GM12874 (cell line): ENCODE data around the gene SV2A.

ENCODE experiments used
- CTCF ChIP-seq: IDR thresholded peaks from 2 replicates; pipeline ENCODE4 v1.5.1; 2011; ENCODE audit warnings: low read depth, mild to moderate bottlenecking, control low read depth, low read length, moderate library complexity; ENCODE audit not compliant: insufficient read depth

Gene SV2A

DNA sequence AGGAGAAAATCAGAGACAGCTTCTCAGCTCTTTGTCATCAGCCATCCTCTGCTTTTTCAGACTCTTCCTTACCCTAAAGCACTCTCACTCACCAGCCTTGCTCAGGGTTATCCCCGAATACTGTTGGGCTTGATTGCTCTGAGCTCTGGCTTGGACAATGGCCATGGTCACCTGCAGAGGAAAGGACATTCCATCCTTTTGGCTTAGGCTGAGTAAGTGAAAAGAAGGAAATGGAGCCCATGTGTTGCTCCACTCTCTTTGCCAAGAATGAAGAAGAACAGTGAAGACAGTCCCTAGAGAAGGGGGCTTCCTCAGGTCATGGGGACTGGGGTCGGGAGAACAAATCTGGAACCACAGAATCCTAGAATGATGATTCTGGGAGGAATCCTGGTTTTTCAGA lies 16.7 kb upstream of the SV2A start:
- TF ChIP-seq CTCF: no peak

GRCh38 chr1:149933208-149933607 lies 15.6 kb upstream of the SV2A start:
- no peak for TF ChIP-seq CTCF

DNA sequence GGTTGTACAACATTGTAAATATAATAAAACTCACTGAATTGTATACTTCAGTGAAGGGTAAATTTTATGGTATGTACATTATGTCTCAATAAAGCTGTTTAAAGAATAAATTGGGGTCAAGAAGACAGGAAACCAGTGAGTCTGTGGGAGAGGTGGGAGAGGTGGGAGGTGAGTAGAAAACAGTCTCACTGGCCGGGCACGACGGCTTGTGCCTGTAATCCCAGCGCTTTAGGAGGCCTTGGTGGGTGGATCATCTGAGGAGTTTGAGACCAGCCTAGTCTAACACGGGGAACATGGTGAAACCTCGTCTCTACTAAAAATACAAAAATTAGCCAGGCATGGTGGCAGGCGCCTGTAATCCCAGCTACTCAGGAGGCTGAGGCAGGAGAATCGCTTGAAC lies 14.8 kb upstream of the SV2A start:
- no peak for TF ChIP-seq CTCF

DNA sequence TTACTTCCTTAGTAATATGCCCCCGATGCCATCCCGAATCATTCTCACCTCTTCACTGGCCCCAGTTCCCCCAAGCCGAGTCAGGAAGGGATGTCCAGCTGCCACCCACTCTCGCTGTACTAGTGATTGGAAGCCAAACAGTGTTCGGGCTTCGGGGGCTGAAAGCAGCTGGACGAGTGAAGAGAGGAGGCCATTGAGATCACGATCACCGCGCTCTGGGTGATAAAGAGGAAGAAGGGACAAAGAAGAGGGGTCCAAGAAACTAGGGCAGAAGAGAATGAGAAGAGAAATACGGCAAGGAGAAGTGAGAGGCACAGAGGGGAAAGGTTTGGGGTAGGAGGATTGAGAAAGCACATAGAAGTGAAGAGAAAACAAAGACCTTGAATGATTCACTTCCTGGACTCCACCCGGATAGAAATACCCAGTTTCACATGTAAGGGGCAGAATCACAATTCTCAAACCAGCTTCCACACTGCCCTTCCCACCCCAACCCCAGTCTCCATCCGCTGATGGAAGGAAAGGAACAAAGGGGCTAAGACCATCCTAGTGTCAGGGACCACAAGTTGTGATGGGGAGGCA lies 13.7 kb upstream of the SV2A start:
- no peak for TF ChIP-seq CTCF

DNA sequence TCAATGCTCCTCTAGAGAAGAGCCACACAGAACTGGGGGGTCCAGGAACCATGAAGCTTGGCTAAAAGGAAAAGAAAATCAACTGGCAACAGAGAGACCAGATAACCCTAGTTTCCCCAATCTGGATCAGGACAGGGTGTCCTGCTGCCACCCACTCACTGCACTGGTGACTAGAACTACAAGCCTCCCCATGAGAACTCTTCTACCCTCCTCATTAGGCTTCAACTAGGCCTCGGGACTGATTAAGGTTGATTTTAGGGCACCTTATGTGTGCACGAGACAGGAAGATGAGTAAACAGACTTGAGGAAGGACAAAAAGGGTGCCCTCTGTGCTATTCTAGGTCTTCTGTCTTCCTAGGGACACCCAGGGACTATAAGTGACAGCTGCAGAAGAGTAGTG lies 12.2 kb upstream of the SV2A start:
- no peak for TF ChIP-seq CTCF

GRCh38 chr1:149928401-149928724 lies 10.7 kb upstream of the SV2A start:
- TF ChIP-seq CTCF: no peak

- TF ChIP-seq CTCF: no peak
Observed at GRCh38 chr1:149927563-149928400, 10.1 kb upstream of the SV2A start, which contains the start of gene SF3B4. Gene SF3B4, minus strand, starts transcription at chr1:149927803. Its CDS starts 44 bp downstream, at chr1:149927759.
